B cell (primary cell): ENCODE measurements around the gene ACOX2.

Source experiments
- CTCF ChIP-seq: fragments of 200-600 bp; IDR thresholded peaks from one replicate; pipeline ENCODE4 v1.8.0; 2022; ENCODE audit warnings: antibody characterized with exemption, mild to moderate bottlenecking
- EZH2 ChIP-seq: IDR thresholded peaks from 2 replicates; pipeline ENCODE4 v1.6.1; 2012; ENCODE audit warnings: borderline replicate concordance, low read depth, mild to moderate bottlenecking, moderate library complexity, low read length; ENCODE audit not compliant: insufficient read depth, poor library complexity, severe bottlenecking

GRCh38 chr3:58577269-58577821, 40.4 kb upstream of the ACOX2 start, which contains the start of gene FAM107A:
- no peak for TF ChIP-seq CTCF
- TF ChIP-seq EZH2 = no peak
